Measurements from ENCODE around the gene ARMC2.
"Not testable (repeated sequence)": the region's sequence is repeated elsewhere in the genome, so short reads cannot be mapped to it uniquely, and the experiment has no call there.

Gene ARMC2

GRCh38 chr6:108916026-108916686 lies 67.9 kb downstream of the ARMC2 start:
- Mint-ChIP-seq H3K36me3 (ENCODE audit: insufficient read depth) (no peaks in the 10 kb centered on the region), H3K27ac (peak overlapping the region in 1 of 2 donors; percentile 38), H3K4me1 (ENCODE audit: low read depth in 2 of 2) (peaks cover 18 to 27% of the 10 kb centered on the region in 2 donors), H3K27me3 (no peaks in the 10 kb centered on the region), H3K4me3 (no peak overlapping the region), H3K9me3 (no peaks in the 10 kb centered on the region)
- ATAC-seq (replicated peaks) (no peak), DNase-seq (no peak)

GRCh38 chr6:108920751-108921150 lies 72.5 kb downstream of the ARMC2 start:
- ATAC-seq (replicated peaks) (no peak), DNase-seq (no peak)
- Mint-ChIP-seq H3K27me3 (no peaks in the 10 kb centered on the region), H3K27ac (peak overlapping the region; percentile 81 to 90), H3K36me3 (ENCODE audit: insufficient read depth) (no peaks in the 10 kb centered on the region), H3K4me3 (peak overlapping the region in 1 of 2 donors; percentile 32), H3K9me3 (peaks cover 3 to 12% of the 10 kb centered on the region in 2 donors), H3K4me1 (ENCODE audit: low read depth in 2 of 2) (peaks cover 35 to 40% of the 10 kb centered on the region in 2 donors)

- Mint-ChIP-seq H3K9me3 (peaks cover 3 to 12% of the 10 kb centered on the region in 2 donors), H3K36me3 (ENCODE audit: insufficient read depth) (no peaks in the 10 kb centered on the region), H3K4me3 (peak overlapping the region; percentile 19 to 49), H3K4me1 (ENCODE audit: low read depth in 2 of 2) (peaks cover 35 to 40% of the 10 kb centered on the region in 2 donors), H3K27ac (peak overlapping the region; percentile 81 to 90), H3K27me3 (no peaks in the 10 kb centered on the region)
- peak; percentile 82 for ATAC-seq (replicated peaks)
- DNase-seq: no peak
These were observed 73.5 kb downstream of the ARMC2 start for GRCh38 chr6:108921547-108922361.

GRCh38 chr6:108922499-108922898 lies 74.3 kb downstream of the ARMC2 start:
- peaks cover 3 to 12% of the 10 kb centered on the region in 2 donors for H3K9me3 Mint-ChIP-seq
- ATAC-seq (replicated peaks): no peak
- H3K36me3 Mint-ChIP-seq (ENCODE audit: insufficient read depth): no peaks in the 10 kb centered on the region
- no peak for DNase-seq
- peak overlapping the region; percentile 81 to 90 for H3K27ac Mint-ChIP-seq
- no peaks in the 10 kb centered on the region for H3K27me3 Mint-ChIP-seq
- peaks cover 35 to 40% of the 10 kb centered on the region in 2 donors for H3K4me1 Mint-ChIP-seq (ENCODE audit: low read depth in 2 of 2)
- no peak overlapping the region for H3K4me3 Mint-ChIP-seq

- ATAC-seq (replicated peaks) (no peak), DNase-seq (no peak)
- H3K27ac Mint-ChIP-seq: no peak overlapping the region
- H3K4me1 Mint-ChIP-seq (ENCODE audit: low read depth in 2 of 2): peaks cover 14% of the 10 kb centered on the region in 2 donors
- peaks cover 3 to 12% of the 10 kb centered on the region in 2 donors for H3K9me3 Mint-ChIP-seq
- no peak overlapping the region for H3K4me3 Mint-ChIP-seq
- no peaks in the 10 kb centered on the region for H3K27me3 Mint-ChIP-seq
- H3K36me3 Mint-ChIP-seq (ENCODE audit: insufficient read depth): no peaks in the 10 kb centered on the region
These were observed 79.7 kb downstream of the ARMC2 start for GRCh38 chr6:108927927-108928326.

GRCh38 chr6:108928650-108929049 lies 80.4 kb downstream of the ARMC2 start:
- peaks cover 11 to 12% of the 10 kb centered on the region in 2 donors for H3K4me1 Mint-ChIP-seq (ENCODE audit: low read depth in 2 of 2)
- ATAC-seq (replicated peaks): no peak
- no peak for DNase-seq
- H3K27ac Mint-ChIP-seq: no peak overlapping the region
- peaks cover 3 to 11% of the 10 kb centered on the region in 2 donors for H3K9me3 Mint-ChIP-seq
- H3K27me3 Mint-ChIP-seq: no peaks in the 10 kb centered on the region
- H3K4me3 Mint-ChIP-seq: no peak overlapping the region
- H3K36me3 Mint-ChIP-seq (ENCODE audit: insufficient read depth): no peaks in the 10 kb centered on the region

GRCh38 chr6:108931090-108931489 lies 82.9 kb downstream of the ARMC2 start:
- not testable (repeated sequence) for H3K27ac Mint-ChIP-seq

GRCh38 chr6:108937170-108937569 lies 88.9 kb downstream of the ARMC2 start:
- peaks cover 4 to 6% of the 10 kb centered on the region in 2 donors for H3K4me1 Mint-ChIP-seq (ENCODE audit: low read depth in 2 of 2)

More at GRCh38 chr6:108931090-108931489, 82.9 kb downstream of the ARMC2 start:
- not testable (repeated sequence) for H3K4me3 Mint-ChIP-seq; DNase-seq; H3K36me3 Mint-ChIP-seq (ENCODE audit: insufficient read depth); H3K9me3 Mint-ChIP-seq; H3K27me3 Mint-ChIP-seq; ATAC-seq (replicated peaks); H3K4me1 Mint-ChIP-seq (ENCODE audit: low read depth in 2 of 2)

GRCh38 chr6:108940741-108941140 lies 92.5 kb downstream of the ARMC2 start:
- peaks cover 14 to 15% of the 10 kb centered on the region in 2 donors for H3K4me1 Mint-ChIP-seq (ENCODE audit: low read depth in 2 of 2)
- H3K9me3 Mint-ChIP-seq: no peaks in the 10 kb centered on the region
- ATAC-seq (replicated peaks) (no peak), DNase-seq (no peak)
- H3K27ac Mint-ChIP-seq: peak overlapping the region in 1 of 2 donors; percentile 62
- no peaks in the 10 kb centered on the region for H3K27me3 Mint-ChIP-seq
- no peak overlapping the region for H3K4me3 Mint-ChIP-seq
- no peaks in the 10 kb centered on the region for H3K36me3 Mint-ChIP-seq (ENCODE audit: insufficient read depth)

More at GRCh38 chr6:108937170-108937569, 88.9 kb downstream of the ARMC2 start:
- H3K27me3 Mint-ChIP-seq: no peaks in the 10 kb centered on the region
- DNase-seq: no peak
- no peak overlapping the region for H3K27ac Mint-ChIP-seq
- no peak overlapping the region for H3K4me3 Mint-ChIP-seq
- no peaks in the 10 kb centered on the region for H3K36me3 Mint-ChIP-seq (ENCODE audit: insufficient read depth)
- ATAC-seq (replicated peaks): no peak
- H3K9me3 Mint-ChIP-seq: no peaks in the 10 kb centered on the region

- no peaks in the 10 kb centered on the region for H3K9me3 Mint-ChIP-seq
- no peak overlapping the region for H3K4me3 Mint-ChIP-seq
- H3K27me3 Mint-ChIP-seq: no peaks in the 10 kb centered on the region
- peaks cover 16 to 20% of the 10 kb centered on the region in 2 donors for H3K4me1 Mint-ChIP-seq (ENCODE audit: low read depth in 2 of 2)
- DNase-seq (no peak), ATAC-seq (replicated peaks) (no peak)
- peak overlapping the region in 1 of 2 donors; percentile 62 for H3K27ac Mint-ChIP-seq
- H3K36me3 Mint-ChIP-seq (ENCODE audit: insufficient read depth): no peaks in the 10 kb centered on the region
These were observed 93.1 kb downstream of the ARMC2 start for GRCh38 chr6:108941281-108941680.

- H3K27ac Mint-ChIP-seq: peak overlapping the region in 1 of 2 donors; percentile 85
- H3K9me3 Mint-ChIP-seq: no peaks in the 10 kb centered on the region
- H3K4me1 Mint-ChIP-seq (ENCODE audit: low read depth in 2 of 2): peaks cover 18 to 19% of the 10 kb centered on the region in 2 donors
- H3K4me3 Mint-ChIP-seq: peak overlapping the region in 1 of 2 donors; percentile 65
- no peaks in the 10 kb centered on the region for H3K27me3 Mint-ChIP-seq
- DNase-seq: no peak
- ATAC-seq (replicated peaks): no peak
- H3K36me3 Mint-ChIP-seq (ENCODE audit: insufficient read depth): no peaks in the 10 kb centered on the region
These were observed 93.6 kb downstream of the ARMC2 start for GRCh38 chr6:108941859-108942258.

- Mint-ChIP-seq H3K9me3 (no peaks in the 10 kb centered on the region), H3K27ac (peak overlapping the region; percentile 63 to 85), H3K4me1 (ENCODE audit: low read depth in 2 of 2) (peaks cover 18 to 21% of the 10 kb centered on the region in 2 donors), H3K27me3 (no peaks in the 10 kb centered on the region), H3K4me3 (peak overlapping the region; percentile 65 to 72), H3K36me3 (ENCODE audit: insufficient read depth) (no peaks in the 10 kb centered on the region)
- peak; percentile 47 to 54 (median 52) for DNase-seq
- peak; percentile 100 for ATAC-seq (replicated peaks)
These were observed 94.6 kb downstream of the ARMC2 start for GRCh38 chr6:108942556-108943492.

GRCh38 chr6:108944071-108944470 lies 95.8 kb downstream of the ARMC2 start:
- Mint-ChIP-seq H3K4me1 (ENCODE audit: low read depth in 2 of 2) (peaks cover 18 to 21% of the 10 kb centered on the region in 2 donors), H3K36me3 (ENCODE audit: insufficient read depth) (no peaks in the 10 kb centered on the region), H3K9me3 (no peaks in the 10 kb centered on the region), H3K27me3 (no peaks in the 10 kb centered on the region), H3K4me3 (no peak overlapping the region), H3K27ac (no peak overlapping the region)
- DNase-seq (no peak), ATAC-seq (replicated peaks) (no peak)

All from effector memory CD8-positive, alpha-beta T cell (primary cell).